ENCODE results near the gene HNRNPA3.
"Not testable (repeated sequence)": the region's sequence is repeated elsewhere in the genome, so short reads cannot be mapped to it uniquely, and the experiment has no call there.

The HNRNPA3 gene

GRCh38 chr2:177235855-177236437 is 23.4 kb downstream of the HNRNPA3 start:
- no peak for DNase-seq

- DNase-seq, result no peak
Measured at GRCh38 chr2:177237932-177238331, 25.3 kb downstream of the HNRNPA3 start.

- no peak for DNase-seq
Measured at GRCh38 chr2:177239053-177239452, 26.5 kb downstream of the HNRNPA3 start.

GRCh38 chr2:177239932-177240630 is 27.5 kb downstream of the HNRNPA3 start:
- peak; percentile 68 for DNase-seq

- DNase-seq, result no peak
Measured at GRCh38 chr2:177241711-177242120, 29.1 kb downstream of the HNRNPA3 start.

- DNase-seq, result no peak
Measured at GRCh38 chr2:177242121-177242987, 29.8 kb downstream of the HNRNPA3 start.

GRCh38 chr2:177243073-177243472 is 30.5 kb downstream of the HNRNPA3 start:
- no peak for DNase-seq

- DNase-seq, result no peak
Measured at GRCh38 chr2:177243476-177243875, 30.9 kb downstream of the HNRNPA3 start.

- DNase-seq, result no peak
Measured at GRCh38 chr2:177244244-177244771, 31.7 kb downstream of the HNRNPA3 start.

GRCh38 chr2:177245010-177245422 is 32.4 kb downstream of the HNRNPA3 start:
- DNase-seq, result no peak

- no peak for DNase-seq
Measured at GRCh38 chr2:177246000-177246399, 33.4 kb downstream of the HNRNPA3 start.

GRCh38 chr2:177246523-177247030 is 34.0 kb downstream of the HNRNPA3 start:
- DNase-seq, result not testable (repeated sequence)

- DNase-seq, result no peak
Measured at GRCh38 chr2:177247693-177248262, 35.2 kb downstream of the HNRNPA3 start.

- DNase-seq, result no peak
Measured at GRCh38 chr2:177249038-177249437, 36.4 kb downstream of the HNRNPA3 start.

- DNase-seq, result no peak
Measured at GRCh38 chr2:177250461-177250860, 37.9 kb downstream of the HNRNPA3 start.

GRCh38 chr2:177251165-177251542 is 38.6 kb downstream of the HNRNPA3 start:
- DNase-seq, result no peak

- no peak for DNase-seq
Measured at GRCh38 chr2:177252808-177253531, 40.4 kb downstream of the HNRNPA3 start.

GRCh38 chr2:177253704-177254103 is 41.1 kb downstream of the HNRNPA3 start:
- DNase-seq, result no peak

- no peak for DNase-seq
Measured at GRCh38 chr2:177254433-177255226, 42.0 kb downstream of the HNRNPA3 start.

GRCh38 chr2:177255227-177255601 is 42.6 kb downstream of the HNRNPA3 start:
- no peak for DNase-seq

GRCh38 chr2:177256026-177256425 is 43.4 kb downstream of the HNRNPA3 start:
- DNase-seq, result no peak

All from CD4-positive, alpha-beta T cell treated with Interleukin-21 for 1 hour (primary cell).